Cardiac fibroblast (primary cell): ENCODE measurements around the gene DCLK2.

Experiments used
- DNase-seq, 2 donors: peaks; one replicate each; pipeline versions ENCODE4 v3.0.0 to v3.0.0-alpha.2; 2010; ENCODE audit warnings: low read depth in 2 of 2
- H3K4me3 ChIP-seq, 2 donors: replicated peaks in 1 of 2; 1 replicate in 1 of 2; 2 replicates in 1 of 2; pipeline ENCODE4 v1.5.1; 2011; ENCODE audit warnings: low read depth in 2 of 2, low read length in 2 of 2, mild to moderate bottlenecking in 2 of 2, moderate library complexity in 1 of 2
- TF ChIP-seq, protein P1 (sequence below): IDR thresholded peaks from one replicate; pipeline ENCODE4 v1.5.1; 2011; ENCODE audit warnings: low read depth, mild to moderate bottlenecking, low read length, inconsistent platforms

Gene DCLK2

DNA sequence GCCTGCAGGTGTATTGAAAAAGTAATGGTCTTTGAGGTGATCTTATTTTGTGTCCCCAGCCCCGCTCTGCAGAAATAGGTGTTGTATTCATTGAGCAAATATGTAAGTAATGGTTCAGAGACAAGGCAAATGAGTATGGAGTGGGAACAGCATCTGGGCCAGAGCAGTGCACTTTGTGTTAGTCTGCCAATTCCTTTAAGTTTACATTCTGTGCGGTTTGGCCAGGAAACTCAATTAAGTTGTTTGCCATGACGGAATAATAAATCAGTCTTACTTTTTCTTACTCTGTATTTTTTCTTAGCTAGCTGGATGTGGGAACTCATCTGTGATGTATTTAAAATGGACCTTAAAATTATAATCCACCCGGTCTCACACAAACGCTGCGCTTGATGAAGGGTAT is 12.6 kb downstream of the DCLK2 start:
- H3K4me3 ChIP-seq, result no peak overlapping the region
- TF ChIP-seq, protein P1, sequence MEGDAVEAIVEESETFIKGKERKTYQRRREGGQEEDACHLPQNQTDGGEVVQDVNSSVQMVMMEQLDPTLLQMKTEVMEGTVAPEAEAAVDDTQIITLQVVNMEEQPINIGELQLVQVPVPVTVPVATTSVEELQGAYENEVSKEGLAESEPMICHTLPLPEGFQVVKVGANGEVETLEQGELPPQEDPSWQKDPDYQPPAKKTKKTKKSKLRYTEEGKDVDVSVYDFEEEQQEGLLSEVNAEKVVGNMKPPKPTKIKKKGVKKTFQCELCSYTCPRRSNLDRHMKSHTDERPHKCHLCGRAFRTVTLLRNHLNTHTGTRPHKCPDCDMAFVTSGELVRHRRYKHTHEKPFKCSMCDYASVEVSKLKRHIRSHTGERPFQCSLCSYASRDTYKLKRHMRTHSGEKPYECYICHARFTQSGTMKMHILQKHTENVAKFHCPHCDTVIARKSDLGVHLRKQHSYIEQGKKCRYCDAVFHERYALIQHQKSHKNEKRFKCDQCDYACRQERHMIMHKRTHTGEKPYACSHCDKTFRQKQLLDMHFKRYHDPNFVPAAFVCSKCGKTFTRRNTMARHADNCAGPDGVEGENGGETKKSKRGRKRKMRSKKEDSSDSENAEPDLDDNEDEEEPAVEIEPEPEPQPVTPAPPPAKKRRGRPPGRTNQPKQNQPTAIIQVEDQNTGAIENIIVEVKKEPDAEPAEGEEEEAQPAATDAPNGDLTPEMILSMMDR, result no peak
- peak in 1 of 2 donors; percentile 19 for DNase-seq

- TF ChIP-seq, protein P1, result no peak
- no peak overlapping the region for H3K4me3 ChIP-seq
- DNase-seq, result no peak
Measured at GRCh38 chr4:150094676-150095075, 16.4 kb downstream of the DCLK2 start.

DNA sequence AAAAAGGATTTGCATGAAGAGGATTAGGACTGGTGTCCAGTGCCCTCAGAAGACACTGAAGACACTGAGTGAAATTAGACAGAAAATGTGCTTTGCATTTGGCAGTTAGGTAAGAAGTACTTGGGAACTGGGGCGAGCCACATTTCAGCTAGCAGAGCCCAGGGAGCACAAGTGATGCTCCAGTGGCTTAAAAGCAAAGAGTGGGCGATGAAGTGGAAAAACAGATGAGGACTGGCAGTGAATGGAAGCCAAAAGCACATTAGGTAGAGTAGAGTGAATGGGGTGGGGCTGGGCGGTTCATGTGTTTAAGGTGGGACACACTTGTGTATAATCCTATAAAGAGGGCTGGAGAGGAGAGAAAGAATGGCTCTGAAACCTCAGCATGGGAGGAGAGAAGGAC is 18.4 kb downstream of the DCLK2 start:
- TF ChIP-seq, protein P1, result no peak
- DNase-seq, result no peak
- H3K4me3 ChIP-seq, result no peak overlapping the region

GRCh38 chr4:150098214-150098613 is 20.0 kb downstream of the DCLK2 start:
- TF ChIP-seq, protein P1, result no peak

GRCh38 chr4:150104404-150105027 is 26.3 kb downstream of the DCLK2 start:
- DNase-seq, result peak; percentile 18 to 25
- no peak overlapping the region for H3K4me3 ChIP-seq
- TF ChIP-seq, protein P1, result no peak

More at GRCh38 chr4:150098214-150098613, 20.0 kb downstream of the DCLK2 start:
- H3K4me3 ChIP-seq, result no peak overlapping the region
- peak; percentile 29 to 48 for DNase-seq

DNA sequence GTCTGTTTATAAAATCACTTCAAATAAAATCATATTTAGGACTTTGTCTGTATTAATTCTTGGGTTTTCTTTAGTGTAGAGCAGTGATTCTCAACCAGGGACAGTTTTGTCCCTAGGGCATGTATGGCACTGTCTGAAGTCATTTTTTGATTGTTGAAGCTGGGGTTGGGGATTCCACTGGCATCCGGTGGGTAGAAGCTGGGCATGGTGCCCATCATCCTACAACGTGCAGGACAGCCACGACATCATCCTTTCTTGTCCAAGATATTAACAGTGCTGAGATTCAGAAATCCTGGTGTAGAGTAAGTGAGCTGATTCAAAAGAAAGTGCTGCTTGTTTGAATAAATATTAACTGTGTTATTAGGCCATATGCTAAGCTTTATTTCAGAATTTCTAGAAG is 28.6 kb downstream of the DCLK2 start:
- TF ChIP-seq, protein P1, result no peak
- no peak overlapping the region for H3K4me3 ChIP-seq
- no peak for DNase-seq

DNA sequence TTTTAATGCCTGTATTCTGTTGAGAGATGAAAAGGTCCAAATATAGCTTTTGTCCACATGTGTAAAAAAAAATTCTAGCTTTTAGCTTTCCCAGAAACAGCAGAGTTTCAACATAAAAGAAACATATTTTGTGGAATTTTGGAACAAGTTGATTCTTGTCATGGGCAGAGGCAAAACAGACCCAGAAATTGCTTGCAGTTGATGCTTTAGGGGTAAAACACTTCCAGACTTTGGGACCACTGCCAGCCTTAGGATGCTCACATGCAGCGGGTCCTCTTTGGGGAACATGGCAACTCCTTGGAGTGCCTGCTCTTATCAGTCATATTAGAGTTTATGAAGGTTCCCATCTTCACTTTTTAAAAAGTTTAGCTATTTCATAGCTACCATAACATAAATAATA is 30.4 kb downstream of the DCLK2 start:
- TF ChIP-seq, protein P1, result no peak
- no peak overlapping the region for H3K4me3 ChIP-seq
- peak in 1 of 2 donors; percentile 55 for DNase-seq
